Fibroblast of upper back skin (primary cell): ENCODE results near the gene CCNYL1.
"Not testable (repeated sequence)": the region's sequence is repeated elsewhere in the genome, so short reads cannot be mapped to it uniquely, and the experiment has no call there.

ENCODE experiments used
- DNase-seq: peaks from one replicate; pipeline ENCODE4 v3.0.0-alpha.2; 2013

CCNYL1 gene

DNA sequence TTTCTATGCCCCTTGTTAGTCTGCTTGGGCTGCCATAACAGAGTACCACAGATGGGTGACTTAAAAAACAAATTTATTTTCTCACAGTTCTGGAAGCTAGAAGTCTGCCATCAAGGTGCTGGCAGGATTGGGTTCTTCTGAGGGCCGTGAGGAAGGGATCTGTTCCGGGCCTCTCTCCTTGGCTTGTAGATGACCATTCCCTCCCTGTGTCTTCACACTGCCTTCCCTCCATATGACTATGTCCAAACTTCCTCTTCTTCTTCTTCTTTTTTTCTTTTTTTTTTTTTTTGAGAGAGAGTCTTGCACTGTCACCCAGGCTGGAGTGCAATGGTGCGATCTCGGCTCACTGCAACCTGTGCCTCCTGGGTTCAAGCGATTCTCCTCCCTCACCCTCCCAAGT lies 13.1 kb upstream of the CCNYL1 start:
- no peak for DNase-seq

DNA sequence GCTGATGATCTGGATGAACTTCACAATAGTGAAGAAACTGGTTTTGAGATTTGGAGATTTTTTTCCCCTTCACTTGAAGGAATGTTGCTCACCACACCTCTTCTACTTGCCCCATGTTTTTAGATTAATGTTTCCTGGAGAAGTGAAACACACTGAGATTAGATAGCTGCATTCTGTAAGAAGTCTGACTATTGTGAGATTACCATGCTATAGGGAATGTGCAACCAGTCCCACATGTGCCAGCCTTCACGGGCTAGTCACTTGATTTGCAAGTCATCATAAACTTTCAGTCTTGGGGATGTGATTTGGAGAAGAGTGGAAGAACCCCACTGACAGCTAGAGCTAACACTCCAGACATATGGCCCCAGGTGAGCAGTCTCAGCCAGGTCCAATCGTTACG lies 7.4 kb upstream of the CCNYL1 start:
- no peak for DNase-seq

DNA sequence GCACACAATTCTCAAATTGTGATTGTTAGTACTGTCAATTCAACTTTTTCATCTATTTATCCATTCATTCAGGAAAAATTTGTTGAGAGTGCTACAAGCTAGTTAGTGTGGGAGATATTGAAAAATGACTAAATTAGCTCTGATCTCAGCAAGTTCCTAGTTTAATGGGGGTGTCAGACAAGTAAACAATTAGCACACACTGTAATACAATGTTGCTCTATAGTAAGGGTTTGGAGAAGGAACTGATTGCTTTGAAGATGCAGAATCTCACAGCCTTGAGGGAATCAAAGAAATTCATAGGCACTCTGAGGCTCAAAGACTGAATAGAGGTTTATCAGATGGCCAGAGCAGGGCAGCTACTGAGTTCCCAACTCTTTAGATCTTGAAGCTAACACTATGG lies 6.8 kb upstream of the CCNYL1 start:
- DNase-seq, result no peak

DNA sequence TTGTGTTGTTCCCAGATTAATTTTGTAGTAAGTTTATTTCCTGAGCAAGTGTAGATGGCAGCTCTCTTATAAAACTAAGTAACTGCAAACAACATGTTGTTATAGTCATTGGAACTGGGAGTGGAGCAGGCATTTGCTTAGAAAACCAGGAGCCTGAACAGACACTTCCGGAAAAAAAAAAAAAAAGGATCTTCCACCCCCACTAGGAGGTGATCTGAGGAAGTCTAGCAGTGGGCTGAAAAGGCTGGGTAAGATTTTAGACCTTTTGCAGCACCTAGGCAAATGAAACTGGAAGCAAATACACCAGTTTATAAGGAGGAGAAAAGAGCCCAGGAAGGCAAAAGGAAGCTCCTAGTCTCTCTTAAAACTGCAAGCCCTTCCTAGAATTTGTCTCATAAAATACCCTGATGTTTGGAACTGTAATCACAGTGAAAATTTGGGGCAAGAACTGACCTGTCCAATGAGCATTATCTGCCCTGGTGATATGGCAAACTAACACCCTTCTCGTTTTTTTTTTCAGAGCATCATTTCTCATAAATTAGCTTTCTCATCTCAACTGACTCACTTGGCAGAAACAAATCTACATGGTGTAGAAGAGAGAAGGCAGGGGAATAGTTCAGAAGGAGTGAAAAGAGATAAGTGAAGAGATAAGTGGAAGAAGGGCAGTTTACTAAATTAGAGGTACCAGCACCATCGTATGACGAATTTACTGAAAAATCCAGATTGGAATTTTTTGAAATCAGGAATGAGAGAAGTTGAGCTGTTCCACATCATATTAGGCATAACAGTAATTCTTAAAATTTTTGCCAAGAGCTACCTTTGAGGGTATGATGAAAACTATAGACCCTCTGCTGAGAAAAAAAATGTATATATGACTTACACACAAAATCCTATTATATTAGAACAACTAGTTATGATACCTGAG lies 4.2 kb upstream of the CCNYL1 start:
- no peak for DNase-seq

DNA sequence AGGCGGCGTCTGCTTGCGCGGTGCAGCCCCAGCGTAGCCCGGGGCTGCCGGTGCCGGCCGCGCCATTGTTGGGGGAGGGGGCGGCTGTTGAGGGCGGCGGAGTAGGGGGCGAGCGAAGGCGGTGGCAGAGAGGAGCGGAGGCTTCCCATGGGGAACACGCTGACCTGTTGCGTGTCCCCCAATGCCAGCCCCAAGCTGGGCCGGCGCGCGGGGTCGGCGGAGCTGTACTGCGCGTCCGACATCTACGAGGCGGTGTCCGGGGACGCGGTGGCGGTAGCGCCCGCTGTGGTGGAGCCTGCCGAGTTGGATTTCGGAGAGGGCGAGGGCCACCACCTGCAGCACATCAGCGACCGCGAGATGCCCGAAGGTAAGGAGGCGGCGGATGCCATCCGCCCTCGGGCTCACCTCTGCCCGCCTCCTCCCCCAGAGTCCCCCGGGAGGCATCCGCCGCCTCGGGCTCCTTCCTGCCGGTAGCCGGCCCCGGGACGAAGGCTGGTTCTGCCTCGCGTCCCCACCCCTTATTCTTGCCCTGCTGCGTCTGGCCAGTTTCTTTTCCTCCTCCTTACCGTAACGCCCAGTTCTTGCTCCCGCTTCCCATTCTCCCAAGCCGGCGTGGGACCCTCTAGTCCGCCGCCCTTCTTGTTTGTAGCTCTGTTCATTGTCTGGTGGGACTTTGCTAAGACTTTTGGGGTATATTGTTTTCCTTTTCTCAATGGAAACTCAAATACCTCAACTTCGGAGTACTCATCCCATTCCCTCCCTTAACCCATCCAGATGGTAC lies 500 bp downstream of the CCNYL1 start:
- peak; percentile 23 for DNase-seq

DNA sequence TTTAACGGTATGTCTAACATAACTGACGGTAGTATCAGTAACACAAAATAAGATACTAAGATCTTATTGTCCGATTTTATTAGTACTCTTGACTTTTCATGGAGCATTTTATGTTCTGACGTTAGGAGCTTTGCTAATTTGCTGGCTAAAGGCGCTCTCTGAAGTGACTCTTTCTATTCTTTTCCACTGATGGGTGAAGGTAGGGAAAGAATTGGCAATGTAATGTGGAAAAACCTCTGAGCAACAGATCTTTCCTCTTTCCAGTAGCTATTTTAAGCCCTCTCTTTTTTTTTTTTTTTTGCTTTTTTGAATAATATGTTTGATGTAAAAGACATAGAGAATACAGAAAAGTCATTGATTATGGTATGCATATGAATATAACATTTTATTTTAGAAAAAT lies 4.6 kb downstream of the CCNYL1 start:
- no peak for DNase-seq

DNA sequence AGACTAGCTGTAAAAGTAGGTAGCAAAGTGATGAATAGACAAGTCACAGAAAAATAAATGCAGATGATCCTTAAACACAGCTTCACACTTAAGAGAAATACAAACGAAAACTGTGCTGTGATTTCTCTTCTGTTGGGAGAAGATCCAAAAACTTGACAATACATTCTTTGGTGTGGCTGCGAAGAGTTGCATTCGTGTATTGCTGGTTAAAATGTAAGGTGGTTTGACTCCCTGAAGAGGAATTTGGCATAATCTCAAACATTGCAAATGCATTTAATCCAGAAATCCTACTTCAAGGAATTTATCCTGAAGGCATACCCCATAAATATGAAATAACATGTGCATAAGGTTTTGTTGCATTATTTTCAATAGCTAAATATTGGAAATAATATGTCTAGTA lies 7.1 kb downstream of the CCNYL1 start:
- DNase-seq, result peak; percentile 51

DNA sequence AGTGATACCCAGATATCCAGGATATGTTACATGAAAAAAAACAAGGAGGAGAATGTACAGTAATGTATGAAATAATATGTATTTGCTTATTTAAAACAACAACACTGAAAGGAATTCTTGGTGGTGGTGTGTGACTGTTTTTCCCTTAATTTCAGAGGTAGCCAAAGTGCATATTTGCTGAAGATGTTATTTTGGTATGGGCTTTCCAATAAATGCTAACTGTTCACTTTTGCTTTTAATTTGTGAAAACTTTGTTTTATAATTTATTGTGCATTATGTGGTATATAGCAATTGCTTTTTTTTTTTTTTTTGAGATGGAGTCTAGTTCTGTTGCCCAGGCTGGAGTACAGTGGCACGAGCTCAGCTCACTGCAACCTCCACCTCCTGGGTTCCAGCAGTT lies 7.6 kb downstream of the CCNYL1 start:
- no peak for DNase-seq

DNA sequence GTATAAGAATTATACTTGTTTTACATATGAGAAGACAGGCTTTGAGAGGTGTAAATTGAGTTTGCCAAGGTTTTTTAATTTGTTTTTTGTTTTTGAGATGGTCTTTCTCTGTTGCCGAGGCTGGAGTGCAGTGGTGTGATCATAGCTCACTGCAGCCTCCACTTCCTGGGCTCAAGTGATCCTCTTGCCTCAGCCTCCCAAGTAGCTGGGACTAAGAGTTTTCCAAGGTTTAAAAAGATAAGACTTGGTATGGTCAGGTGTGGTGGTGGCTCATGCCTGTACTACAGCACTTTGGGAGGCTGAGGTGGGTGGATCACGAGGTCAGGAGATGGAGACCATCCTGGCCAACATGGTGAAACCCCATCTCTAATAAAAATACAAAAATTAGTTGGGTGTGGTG lies 8.2 kb downstream of the CCNYL1 start:
- not testable (repeated sequence) for DNase-seq

DNA sequence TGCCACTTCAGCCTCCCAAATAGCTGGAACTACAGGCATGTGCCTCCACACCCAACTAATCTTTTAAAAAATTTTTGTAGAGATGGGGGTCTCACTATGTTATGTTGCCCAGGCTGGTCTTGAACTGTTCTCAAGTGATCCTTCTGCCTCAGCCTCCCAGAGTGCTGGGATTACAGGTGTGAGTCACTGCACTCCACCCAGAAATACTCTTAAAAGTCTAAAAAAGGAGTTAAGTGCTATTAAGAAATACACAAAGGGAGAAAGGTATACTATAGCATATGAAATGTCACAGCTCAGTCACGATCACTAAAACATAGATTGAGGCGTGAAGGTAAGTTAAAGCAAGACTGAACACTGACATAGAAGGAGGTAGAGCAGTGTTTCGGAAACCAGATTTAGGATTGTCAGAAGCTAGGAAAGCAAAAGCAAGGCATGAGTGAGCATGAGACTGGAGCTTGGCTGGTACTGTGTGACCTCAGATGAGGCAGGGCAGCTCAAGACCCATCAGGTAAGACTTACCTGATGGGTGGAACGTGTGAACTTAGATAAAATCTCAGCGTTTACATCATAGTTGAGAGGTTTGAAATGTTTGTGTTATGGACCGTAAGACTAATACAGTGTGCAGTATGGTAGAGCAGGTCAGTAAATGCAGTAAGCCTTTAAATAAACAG lies 9.2 kb downstream of the CCNYL1 start:
- DNase-seq, result no peak

DNA sequence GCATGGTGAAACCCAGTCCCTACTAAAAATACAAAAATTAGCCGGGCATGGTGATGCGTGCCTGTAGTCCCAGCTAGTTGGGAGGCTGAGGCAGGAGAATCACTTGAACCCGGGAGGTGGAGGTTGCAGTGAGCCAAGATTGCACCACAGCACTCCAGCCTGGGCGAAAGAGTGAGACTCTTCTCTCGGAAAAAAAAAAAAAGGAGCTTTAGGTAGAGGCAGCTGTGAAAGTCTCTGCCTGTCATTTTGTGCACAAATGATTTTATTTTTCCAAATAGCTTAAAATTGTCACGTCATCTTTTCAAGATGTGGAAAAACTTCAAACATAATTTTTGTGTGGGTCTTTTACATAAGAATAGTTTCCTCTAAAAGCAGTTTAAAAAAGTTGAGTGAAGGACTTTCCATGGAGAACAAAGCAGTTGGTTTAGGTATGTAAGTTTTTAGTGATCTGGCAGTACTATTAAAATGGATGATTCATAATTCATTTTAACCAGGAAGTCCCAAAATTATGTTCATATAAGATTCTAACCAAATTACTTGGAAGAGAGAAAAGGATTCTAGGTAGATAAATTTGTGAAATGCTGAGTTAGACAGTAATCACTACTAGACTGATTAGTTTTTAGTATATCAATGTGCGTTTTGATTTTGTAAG lies 11.5 kb downstream of the CCNYL1 start:
- no peak for DNase-seq

DNA sequence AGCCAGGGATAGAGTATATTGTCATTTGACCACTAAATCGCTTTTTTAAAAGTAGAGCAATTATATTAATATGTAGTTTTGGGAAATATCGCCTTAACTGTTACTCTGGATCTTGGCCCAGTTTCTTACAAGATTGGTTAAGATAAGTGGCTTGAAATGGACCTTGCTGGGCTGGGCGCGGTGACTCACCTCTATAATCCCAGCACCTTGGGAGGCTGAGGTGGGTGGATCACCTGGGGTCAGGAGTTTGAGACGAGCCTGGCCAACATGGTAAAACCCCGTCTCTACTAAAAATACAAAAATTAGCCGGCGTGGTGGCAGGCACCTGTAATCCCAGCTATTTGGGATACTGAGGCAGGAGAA lies 12.0 kb downstream of the CCNYL1 start:
- DNase-seq, result not testable (repeated sequence)

DNA sequence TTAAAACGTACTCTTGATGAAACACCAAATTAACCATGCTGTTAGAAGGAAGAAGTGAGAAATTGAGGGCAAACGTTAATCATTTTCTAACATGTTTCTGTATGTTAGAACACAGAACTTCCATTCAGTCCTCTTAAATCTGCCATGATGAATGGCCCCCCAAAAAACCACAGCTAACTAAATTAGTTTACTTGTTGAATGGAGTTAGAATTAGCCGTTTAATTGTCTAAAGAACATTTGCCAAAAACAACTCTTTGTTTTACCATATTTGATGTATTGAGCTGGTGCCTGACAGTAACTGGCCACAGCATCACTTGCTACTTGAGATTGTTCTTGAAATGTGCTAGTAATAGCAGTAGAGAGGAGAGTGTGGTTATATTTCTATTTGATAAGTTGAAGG lies 12.7 kb downstream of the CCNYL1 start:
- no peak for DNase-seq

DNA sequence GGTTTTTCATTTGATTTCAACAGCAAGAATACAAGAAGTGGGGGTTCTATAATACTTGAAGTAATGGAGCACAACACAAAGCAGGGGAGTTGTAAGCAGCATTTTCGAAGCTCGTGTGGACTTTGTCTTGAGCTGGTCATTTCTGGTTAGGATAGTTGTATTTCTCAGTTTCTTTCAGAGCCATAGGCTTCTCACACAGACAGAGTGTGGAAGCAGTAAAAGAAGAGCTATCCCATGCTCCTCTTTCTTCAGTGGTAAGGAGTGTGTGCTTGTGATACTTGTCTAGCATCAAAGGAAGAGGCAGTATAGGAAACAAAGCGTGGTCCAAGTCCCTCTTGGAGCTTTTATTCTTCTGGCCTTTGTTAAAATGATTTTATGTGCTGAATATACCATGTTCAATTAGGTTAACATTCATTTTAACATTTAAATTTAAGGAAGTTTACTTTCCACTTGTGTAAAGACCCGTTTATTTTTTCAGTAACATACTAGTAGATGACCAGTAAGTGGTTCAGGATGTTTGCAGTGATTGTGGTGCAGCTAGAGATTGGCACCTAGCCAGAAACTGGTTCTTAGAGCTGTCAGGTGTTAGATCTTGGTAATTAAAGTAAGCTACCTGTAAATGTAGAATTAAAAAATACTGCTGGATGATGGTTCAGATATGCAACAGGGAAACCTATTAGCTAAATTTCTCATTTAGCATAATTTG lies 14.6 kb downstream of the CCNYL1 start:
- no peak for DNase-seq

DNA sequence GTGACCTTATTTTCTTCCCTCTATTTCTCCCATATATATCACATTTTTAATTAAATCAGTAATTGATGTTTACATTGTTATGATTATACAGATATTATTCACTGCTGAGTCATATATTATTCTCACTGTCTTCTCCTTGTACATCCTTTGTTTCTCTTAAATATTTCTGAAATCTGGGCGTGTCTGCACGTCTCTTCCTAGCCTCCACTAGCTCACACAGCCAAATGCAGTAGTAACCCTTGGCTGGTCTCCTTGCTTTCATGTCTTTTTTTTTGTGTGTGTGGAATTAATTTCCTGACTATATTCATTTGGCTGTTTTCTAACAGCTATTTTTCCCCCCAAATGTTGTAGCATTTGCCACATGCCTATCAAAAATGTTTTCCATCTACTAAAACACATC lies 15.8 kb downstream of the CCNYL1 start:
- DNase-seq, result no peak

DNA sequence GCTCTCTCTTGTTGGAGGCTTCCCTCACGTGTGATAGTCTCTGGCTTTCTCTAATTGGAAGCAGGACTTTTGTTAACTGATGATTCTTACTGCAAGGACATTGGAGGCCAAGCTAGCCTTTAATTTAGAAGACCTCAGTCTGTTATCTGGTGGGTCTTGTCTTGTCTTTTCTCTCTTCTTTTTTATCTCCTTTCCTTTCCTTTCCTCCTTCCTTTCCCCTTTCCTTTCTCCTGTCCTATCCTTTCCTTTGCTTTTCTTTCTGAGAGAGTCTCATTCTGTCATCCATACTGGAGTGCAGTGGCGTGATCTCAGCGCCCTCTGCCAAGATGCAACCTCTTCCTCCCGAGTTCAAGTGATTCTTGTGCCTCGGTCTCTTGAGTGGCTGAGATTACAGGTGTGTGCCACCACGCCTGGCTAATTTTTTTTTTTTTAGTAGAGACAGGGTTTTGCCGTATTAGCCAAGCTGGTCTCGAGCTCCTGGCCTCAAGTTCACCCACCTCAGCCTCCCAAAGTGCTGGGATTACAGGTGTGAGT lies 18.1 kb downstream of the CCNYL1 start:
- DNase-seq, result no peak

DNA sequence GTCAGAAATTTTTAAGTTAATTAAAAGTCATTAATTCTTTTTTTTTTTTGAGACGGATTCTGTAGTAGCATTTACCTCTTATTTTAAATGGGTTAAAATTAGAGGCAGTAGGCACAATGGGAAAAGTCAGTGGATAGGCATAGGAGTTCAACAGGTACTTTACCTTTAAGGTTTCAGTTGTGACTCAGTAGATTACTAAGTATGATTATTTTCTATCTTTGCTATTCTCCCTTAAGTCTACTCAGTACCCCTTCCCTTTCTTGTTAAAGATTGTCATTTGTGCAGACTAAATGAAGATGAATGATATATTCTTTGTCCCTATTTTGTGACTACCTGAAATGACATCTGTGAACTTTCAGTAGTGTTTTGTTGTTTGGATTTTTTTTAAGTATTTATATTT lies 19.7 kb downstream of the CCNYL1 start:
- no peak for DNase-seq

DNA sequence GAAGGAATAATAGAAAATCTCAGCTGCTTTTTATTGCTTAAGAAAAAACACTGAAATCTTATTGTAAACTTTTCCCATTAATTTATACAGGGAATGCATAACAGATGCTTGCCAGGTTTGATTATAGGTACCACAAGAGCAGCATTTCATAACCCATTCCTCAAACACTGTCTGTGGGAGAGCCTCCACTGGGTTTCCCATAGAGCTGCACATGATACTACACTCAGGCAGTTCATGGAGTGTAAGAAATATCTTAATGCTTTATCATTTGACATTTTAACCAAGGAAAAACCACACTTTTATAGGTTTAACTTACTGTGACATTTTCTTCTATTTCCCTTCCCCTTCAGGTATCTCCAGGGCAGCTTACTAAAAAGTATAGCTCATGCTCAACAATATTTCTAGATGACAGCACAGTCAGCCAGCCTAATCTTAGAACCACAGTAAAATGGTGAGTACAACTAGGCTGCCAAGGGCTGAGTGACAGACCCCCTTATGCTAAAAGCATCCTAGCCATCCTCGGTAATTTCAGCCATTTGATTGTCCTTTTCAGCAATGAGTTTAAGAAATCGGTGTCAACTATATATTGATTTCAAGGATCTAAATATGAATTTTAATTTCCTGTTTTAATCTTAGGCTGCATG lies 22.3 kb downstream of the CCNYL1 start:
- no peak for DNase-seq

DNA sequence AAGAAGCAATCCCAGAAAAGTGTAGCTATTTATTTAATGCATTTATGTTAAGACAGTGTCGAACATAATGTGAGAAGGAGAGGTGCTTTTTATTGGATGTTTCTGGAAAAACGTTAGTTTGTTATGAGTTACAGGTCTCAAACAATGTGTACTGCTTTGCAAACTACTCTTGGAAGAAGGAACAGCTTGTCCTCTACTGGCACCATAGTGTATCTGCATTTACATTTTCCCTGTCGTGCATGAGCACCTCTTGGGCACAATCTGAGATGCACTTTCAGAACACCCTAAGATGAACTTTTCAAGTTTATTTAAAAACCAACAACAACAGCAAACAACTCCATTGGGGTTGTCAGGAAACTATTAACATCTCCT lies 22.8 kb downstream of the CCNYL1 start:
- peak; percentile 25 for DNase-seq

DNA sequence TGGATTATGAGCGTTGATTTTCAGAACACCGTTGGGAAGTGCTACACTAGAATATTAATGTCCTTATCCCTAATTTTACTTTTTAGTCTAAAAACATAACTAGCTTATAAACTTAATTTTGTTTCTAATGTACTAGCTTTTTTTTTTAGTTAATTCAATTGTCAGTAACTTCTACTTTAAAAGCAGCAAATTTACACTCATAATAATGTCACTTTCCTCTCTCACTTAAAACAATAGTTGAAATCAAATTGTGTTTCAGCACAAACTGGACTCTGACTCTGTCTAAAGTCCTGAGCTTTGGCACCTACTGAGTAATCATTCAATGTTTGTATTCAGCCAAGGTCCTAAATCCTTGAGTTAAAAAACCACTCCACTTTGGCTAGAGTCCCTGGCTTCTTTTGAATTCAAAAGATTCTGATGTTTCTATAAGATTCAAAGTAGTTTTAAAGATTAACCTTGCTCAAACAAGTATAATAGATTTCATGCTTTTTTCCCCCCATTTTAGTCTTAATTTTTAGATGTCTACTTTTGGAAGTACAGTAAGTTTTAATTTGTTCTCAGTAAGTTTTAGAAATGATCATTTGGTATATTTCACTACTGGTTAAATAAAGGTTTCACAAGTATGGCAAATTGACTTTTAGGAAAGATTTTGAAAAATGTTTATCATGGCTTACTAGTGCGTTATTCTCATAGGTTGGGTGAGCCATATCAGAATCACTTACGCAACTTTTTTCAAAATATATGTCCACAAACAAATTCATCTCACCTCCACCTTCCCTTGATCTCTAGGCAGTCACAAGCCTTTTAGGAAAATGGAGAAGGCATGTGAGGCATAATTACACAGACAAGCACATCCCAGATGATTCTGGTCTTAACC lies 23.4 kb downstream of the CCNYL1 start:
- no peak for DNase-seq

DNA sequence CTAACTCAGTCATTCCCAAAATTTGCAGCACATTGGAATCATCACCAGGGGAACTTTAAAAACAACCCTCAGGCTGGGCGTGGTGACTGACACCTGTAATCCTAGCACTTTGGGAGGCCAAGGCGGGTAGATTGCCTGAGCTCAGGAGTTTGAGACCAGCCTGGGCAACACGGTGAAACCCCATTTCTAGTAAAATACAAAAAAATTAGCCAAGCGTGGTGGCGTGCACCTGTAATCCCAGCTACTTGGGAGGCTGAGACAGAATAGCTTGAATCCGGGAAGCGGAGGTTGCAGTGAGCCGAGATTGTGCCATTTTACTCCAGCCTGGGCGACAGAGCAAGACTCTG lies 24.0 kb downstream of the CCNYL1 start:
- DNase-seq, result not testable (repeated sequence)
